Vagina (tissue), 2 donors: ENCODE results near the gene CACTIN. TPM values are rescaled to one million over a fixed set of nuclear protein-coding genes. Genes with fewer than 3 reads are reported as not detected.

Experiments used
- DNase-seq, 2 donors: peaks; one replicate each; pipeline ENCODE4 v3.0.0-alpha.2; 2017; ENCODE audit errors: extremely low spot score in 2 of 2
- H3K27ac ChIP-seq: fragments of 200-600 bp; sonication (generic); one replicate; pipeline ENCODE4 v1.5.1; 2019
- H3K27me3 ChIP-seq: fragments of 200-600 bp; sonication (generic); one replicate; pipeline ENCODE4 v1.5.1; 2019
- H3K36me3 ChIP-seq, 2 donors: fragments of 200-600 bp; sonication (generic); one replicate each; pipeline ENCODE4 v1.5.1; 2017 to 2019
- H3K4me1 ChIP-seq: fragments of 200-600 bp; sonication (generic); one replicate; pipeline ENCODE4 v1.5.1; 2019
- H3K4me3 ChIP-seq, 2 donors: fragments of 200-600 bp; sonication (generic); 1 replicate in 1 of 2; 2 replicates in 1 of 2; pipeline ENCODE4 v1.5.1; 2016 to 2019
- H3K9me3 ChIP-seq: fragments of 200-600 bp; sonication (generic); one replicate; pipeline ENCODE4 v1.5.1; 2019
- CTCF ChIP-seq, 3 experiments: fragments of 450-650 bp in 2 of 3; fragments of 200-600 bp in 1 of 3; sonication (generic) in 1 of 3; IDR thresholded peaks; one replicate each; pipeline ENCODE4 v1.5.1; 2017 to 2019; ENCODE audit warnings: antibody characterized with exemption in 3 of 3, mild to moderate bottlenecking in 2 of 3, moderate library complexity in 2 of 3
- POLR2A ChIP-seq, 2 donors: fragments of 450-650 bp; IDR thresholded peaks; one replicate each; pipeline ENCODE4 v1.6.1; 2017; ENCODE audit warnings: antibody characterized with exemption in 2 of 2, mild to moderate bottlenecking in 2 of 2, moderate library complexity in 2 of 2
- POLR2AphosphoS5 ChIP-seq, 2 donors: sonication (generic); formaldehyde crosslinking; IDR thresholded peaks; one replicate each; pipeline ENCODE4 v1.9.0; 2017; ENCODE audit warnings: antibody characterized with exemption in 2 of 2, mild to moderate bottlenecking in 2 of 2, low read depth in 1 of 2; ENCODE audit not compliant: insufficient read depth in 1 of 2
- intact Hi-C: fragments of 100-400 bp; cut with DNase I; formaldehyde crosslinking; loops from one replicate; pipeline ENCODE4 v1.15.1; 2023
- total RNA-seq: library from RNA; depleted of rRNA; stranded (reverse); fragments of >200 nt; gene quantifications from one replicate; pipeline ENCODE4 v1.2.3, GENCODE V29; 2016

The CACTIN gene
- total RNA-seq, 1 donor from 2014 or later = 36.3 TPM

GRCh38 chr19:3644351-3645066, 17.9 kb upstream of the CACTIN start:
- H3K4me3 ChIP-seq = no peak overlapping the region
- no peaks in the 10 kb centered on the region for H3K4me1 ChIP-seq
- DNase-seq = no peak
- intact Hi-C loops = no loop called here
- peaks cover 0 to 41% of the 10 kb centered on the region in 2 donors for H3K36me3 ChIP-seq
- H3K9me3 ChIP-seq = no peaks in the 10 kb centered on the region
- H3K27ac ChIP-seq = no peak overlapping the region
- H3K27me3 ChIP-seq = no peaks in the 10 kb centered on the region
- TF ChIP-seq POLR2A (IDR thresholded peaks at IDR 0.05) (no peak), POLR2AphosphoS5 (IDR thresholded peaks at IDR 0.05; ENCODE audit: insufficient read depth in 1 of 2, low read depth in 1 of 2) (no peak), CTCF (IDR thresholded peaks at IDR 0.05) (no peak)

- H3K36me3 ChIP-seq = peaks cover 0 to 46% of the 10 kb centered on the region in 2 donors
- intact Hi-C loops = no loop called here
- no peak overlapping the region for H3K27ac ChIP-seq
- DNase-seq = no peak
- H3K4me1 ChIP-seq = no peaks in the 10 kb centered on the region
- H3K9me3 ChIP-seq = no peaks in the 10 kb centered on the region
- no peak overlapping the region for H3K4me3 ChIP-seq
- H3K27me3 ChIP-seq = no peaks in the 10 kb centered on the region
- TF ChIP-seq POLR2AphosphoS5 (IDR thresholded peaks at IDR 0.05; ENCODE audit: insufficient read depth in 1 of 2, low read depth in 1 of 2) (no peak), POLR2A (IDR thresholded peaks at IDR 0.05) (no peak), CTCF (IDR thresholded peaks at IDR 0.05) (no peak)
Measured at GRCh38 chr19:3643674-3644313, 17.2 kb upstream of the CACTIN start.

- no peak overlapping the region for H3K27ac ChIP-seq
- H3K4me1 ChIP-seq = no peaks in the 10 kb centered on the region
- H3K27me3 ChIP-seq = no peaks in the 10 kb centered on the region
- TF ChIP-seq CTCF (IDR thresholded peaks at IDR 0.05) (no peak), POLR2A (IDR thresholded peaks at IDR 0.05) (no peak), POLR2AphosphoS5 (IDR thresholded peaks at IDR 0.05; ENCODE audit: insufficient read depth in 1 of 2, low read depth in 1 of 2) (no peak)
- DNase-seq = no peak
- intact Hi-C loops = no loop called here
- no peaks in the 10 kb centered on the region for H3K9me3 ChIP-seq
- H3K4me3 ChIP-seq = no peak overlapping the region
- peaks cover 0 to 48% of the 10 kb centered on the region in 2 donors for H3K36me3 ChIP-seq
Measured at GRCh38 chr19:3642987-3643673, 16.5 kb upstream of the CACTIN start.

GRCh38 chr19:3642296-3642695, 15.7 kb upstream of the CACTIN start:
- no peak overlapping the region for H3K4me3 ChIP-seq

More at GRCh38 chr19:3642296-3642695, 15.7 kb upstream of the CACTIN start:
- Histone ChIP-seq H3K36me3 (peaks cover 0 to 53% of the 10 kb centered on the region in 2 donors), H3K9me3 (no peaks in the 10 kb centered on the region), H3K4me1 (no peaks in the 10 kb centered on the region), H3K27me3 (no peaks in the 10 kb centered on the region), H3K27ac (no peak overlapping the region)
- no peak for DNase-seq
- intact Hi-C loops = no loop called here
- no peak for TF ChIP-seq POLR2A (IDR thresholded peaks at IDR 0.05)
- TF ChIP-seq POLR2AphosphoS5 (IDR thresholded peaks at IDR 0.05; ENCODE audit: insufficient read depth in 1 of 2, low read depth in 1 of 2) = no peak
- TF ChIP-seq CTCF (IDR thresholded peaks at IDR 0.05) = no peak
